OCI-LY7 (cell line): Measurements from ENCODE around the gene RHNO1. TPM values are rescaled to one million over a fixed set of nuclear protein-coding genes. Genes with fewer than 3 reads are reported as not detected.

ENCODE experiments used
- BruUV-seq: library from RNA; stranded (reverse); fragments of 400-500 nt; replicated peaks from 2 replicates; lab custom pipeline; 2021; lab: Mats Ljungman, UMichigan
- CTCF ChIA-PET: fragments of 300-600 bp; sonication (Branson Sonifier 250); formaldehyde crosslinking; loops from one replicate; lab custom pipeline; 2022; ENCODE audit warnings: antibody characterized with exemption; ENCODE audit not compliant: unreplicated experiment; lab: Charles Lee
- POLR2A ChIA-PET: fragments of 300-600 bp; sonication (Branson Sonifier 250); formaldehyde crosslinking; loops from one replicate; lab custom pipeline; 2022; ENCODE audit warnings: antibody characterized with exemption; lab: Charles Lee
- DNase-seq: peaks from one replicate; pipeline ENCODE4 v3.0.0-alpha.2; 2015; ENCODE audit warnings: low spot score
- H2AFZ ChIP-seq: fragments of 200-600 bp; sonication (generic), shearing (Covaris generic); 2 replicates; pipeline ENCODE4 v1.6.1; 2014; ENCODE audit warnings: mild to moderate bottlenecking, antibody characterized with exemption, low read length, moderate library complexity
- H3K27ac ChIP-seq: fragments of 200-600 bp; sonication (generic); 2 replicates; pipeline ENCODE4 v1.5.1; 2014; ENCODE audit warnings: mixed run types, low read depth, mild to moderate bottlenecking, moderate library complexity, low read length, inconsistent platforms; ENCODE audit not compliant: poor library complexity, severe bottlenecking
- H3K36me3 ChIP-seq: fragments of 200-600 bp; sonication (generic); 2 replicates; pipeline ENCODE4 v1.6.1; 2014; ENCODE audit warnings: mild to moderate bottlenecking, antibody characterized with exemption, low read length, moderate library complexity, mixed read lengths; ENCODE audit not compliant: insufficient read depth
- H3K4me1 ChIP-seq: fragments of 200-600 bp; sonication (generic); 2 replicates; pipeline ENCODE4 v1.5.1; 2014; ENCODE audit warnings: mild to moderate bottlenecking, low read length; ENCODE audit not compliant: insufficient read depth, poor library complexity, severe bottlenecking
- H3K4me2 ChIP-seq: fragments of 200-600 bp; sonication (generic); 2 replicates; pipeline ENCODE4 v1.6.1; 2014; ENCODE audit warnings: mild to moderate bottlenecking, low read length
- H3K4me3 ChIP-seq: fragments of 200-600 bp; sonication (generic); 2 replicates; pipeline ENCODE4 v1.5.1; 2014; ENCODE audit warnings: mild to moderate bottlenecking, low read depth, low read length; ENCODE audit not compliant: poor library complexity, severe bottlenecking
- H3K79me2 ChIP-seq: fragments of 200-600 bp; sonication (generic); 2 replicates; pipeline ENCODE4 v1.6.1; 2016; ENCODE audit warnings: low read depth, mild to moderate bottlenecking, low read length, moderate library complexity, mixed read lengths; ENCODE audit not compliant: insufficient read depth
- H3K9me2 ChIP-seq: fragments of 200-600 bp; sonication (generic); 2 replicates; pipeline ENCODE4 v1.6.1; 2016; ENCODE audit warnings: mild to moderate bottlenecking, low read length, mixed read lengths; ENCODE audit not compliant: insufficient read depth
- H3K9me3 ChIP-seq: fragments of 200-600 bp; sonication (generic); 2 replicates; pipeline ENCODE4 v1.6.1; 2014; ENCODE audit warnings: mild to moderate bottlenecking, mixed run types, low read length, mixed read lengths
- H4K20me1 ChIP-seq: fragments of 200-600 bp; sonication (generic); 2 replicates; pipeline ENCODE4 v1.6.1; 2014; ENCODE audit warnings: mild to moderate bottlenecking, antibody characterized with exemption, low read length, moderate library complexity, mixed read lengths; ENCODE audit not compliant: insufficient read depth
- CTCF ChIP-seq: fragments of 200-600 bp; sonication (generic); conservative IDR thresholded peaks from 2 replicates; pipeline ENCODE4 v1.5.1; 2014; ENCODE audit warnings: mild to moderate bottlenecking, antibody characterized with exemption, low read length, moderate library complexity, mixed read lengths
- EZH2phosphoT487 ChIP-seq: fragments of 200-600 bp; sonication (generic); IDR thresholded peaks from 2 replicates; pipeline ENCODE4 v1.6.1; 2018; ENCODE audit warnings: low read depth, borderline replicate concordance, mild to moderate bottlenecking, mixed run types, antibody characterized with exemption, low read length, moderate library complexity, mixed read lengths
- intact Hi-C: fragments of 100-400 bp; cut with micrococcal nuclease; formaldehyde crosslinking; loops from one replicate; pipeline ENCODE4 v1.10.0; 2022; ENCODE audit not compliant: unreplicated experiment
- total RNA-seq, 2 experiments: library from RNA; depleted of rRNA in 1 of 2; stranded (reverse); fragments of >200 nt in 1 of 2; shearing (Covaris generic) in 1 of 2; gene quantifications; 2 replicates each; pipeline ENCODE4 v1.2.3, GENCODE V29; 2014 to 2022

The RHNO1 gene
- total RNA-seq, 2 experiments from 2014 or later = 48.3 to 69.8 TPM

GRCh38 chr12:2836574-2836973 is 40.4 kb upstream of the RHNO1 start:
- ChIA-PET POLR2A (interaction anchor here (0.9 kb wide), 1 partner anchor 24 kb away, joined by 3 read pairs; the partner anchor contains the start of gene ITFG2), CTCF (no interaction called here)
- BruUV-seq = no TSS peak
- intact Hi-C loops = no loop called here
- DNase-seq = no peak
- Histone ChIP-seq H3K9me2 (no peaks in the 10 kb centered on the region), H3K9me3 (no peaks in the 10 kb centered on the region), H3K4me1 (peaks cover 8% of the 10 kb centered on the region), H3K79me2 (no peaks in the 10 kb centered on the region), H3K36me3 (peaks cover 42% of the 10 kb centered on the region), H2AFZ (no peak overlapping the region), H4K20me1 (no peaks in the 10 kb centered on the region), H3K27ac (no peak overlapping the region), H3K4me2 (no peak overlapping the region), H3K4me3 (no peak overlapping the region)
- no peak for TF ChIP-seq EZH2phosphoT487
- no peak for TF ChIP-seq CTCF

- no peaks in the 10 kb centered on the region for H3K9me3 ChIP-seq
- peaks cover 40% of the 10 kb centered on the region for H3K36me3 ChIP-seq
- intact Hi-C loops = no loop called here
- no peak overlapping the region for H3K27ac ChIP-seq
- no peak overlapping the region for H3K4me3 ChIP-seq
- no peaks in the 10 kb centered on the region for H3K79me2 ChIP-seq
- H2AFZ ChIP-seq = no peak overlapping the region
- H3K4me2 ChIP-seq = no peak overlapping the region
- BruUV-seq = no TSS peak
- ChIA-PET CTCF (no interaction called here), POLR2A (no interaction called here)
- no peak for DNase-seq
- H3K9me2 ChIP-seq = no peaks in the 10 kb centered on the region
- no peaks in the 10 kb centered on the region for H4K20me1 ChIP-seq
- no peaks in the 10 kb centered on the region for H3K4me1 ChIP-seq
- TF ChIP-seq EZH2phosphoT487 = no peak
- no peak for TF ChIP-seq CTCF
These were observed 35.9 kb upstream of the RHNO1 start for GRCh38 chr12:2841056-2841650.

GRCh38 chr12:2842948-2843347 is 34.1 kb upstream of the RHNO1 start:
- intact Hi-C loops = no loop called here
- Histone ChIP-seq H3K79me2 (no peaks in the 10 kb centered on the region), H4K20me1 (no peaks in the 10 kb centered on the region), H3K36me3 (peaks cover 27% of the 10 kb centered on the region), H2AFZ (no peak overlapping the region), H3K9me2 (no peaks in the 10 kb centered on the region), H3K4me2 (no peak overlapping the region), H3K9me3 (no peaks in the 10 kb centered on the region), H3K4me3 (no peak overlapping the region), H3K4me1 (no peaks in the 10 kb centered on the region), H3K27ac (no peak overlapping the region)
- BruUV-seq = no TSS peak
- CTCF ChIA-PET = no interaction called here
- DNase-seq = no peak
- POLR2A ChIA-PET = no interaction called here
- TF ChIP-seq CTCF (no peak), EZH2phosphoT487 (no peak)
